ENCODE results near the gene TCAP. TPM values are rescaled to one million over a fixed set of nuclear protein-coding genes. Genes with fewer than 3 reads are reported as not detected.

TCAP gene
- total and polyA plus RNA-seq, 2 experiments from 2014 or later = 79.1 to 105 TPM

- peaks cover 18% of the 10 kb centered on the region for H3K4me1 ChIP-seq (ENCODE audit: low read depth)
- no peaks in the 10 kb centered on the region for H3K27me3 ChIP-seq
- TF ChIP-seq, protein P1, sequence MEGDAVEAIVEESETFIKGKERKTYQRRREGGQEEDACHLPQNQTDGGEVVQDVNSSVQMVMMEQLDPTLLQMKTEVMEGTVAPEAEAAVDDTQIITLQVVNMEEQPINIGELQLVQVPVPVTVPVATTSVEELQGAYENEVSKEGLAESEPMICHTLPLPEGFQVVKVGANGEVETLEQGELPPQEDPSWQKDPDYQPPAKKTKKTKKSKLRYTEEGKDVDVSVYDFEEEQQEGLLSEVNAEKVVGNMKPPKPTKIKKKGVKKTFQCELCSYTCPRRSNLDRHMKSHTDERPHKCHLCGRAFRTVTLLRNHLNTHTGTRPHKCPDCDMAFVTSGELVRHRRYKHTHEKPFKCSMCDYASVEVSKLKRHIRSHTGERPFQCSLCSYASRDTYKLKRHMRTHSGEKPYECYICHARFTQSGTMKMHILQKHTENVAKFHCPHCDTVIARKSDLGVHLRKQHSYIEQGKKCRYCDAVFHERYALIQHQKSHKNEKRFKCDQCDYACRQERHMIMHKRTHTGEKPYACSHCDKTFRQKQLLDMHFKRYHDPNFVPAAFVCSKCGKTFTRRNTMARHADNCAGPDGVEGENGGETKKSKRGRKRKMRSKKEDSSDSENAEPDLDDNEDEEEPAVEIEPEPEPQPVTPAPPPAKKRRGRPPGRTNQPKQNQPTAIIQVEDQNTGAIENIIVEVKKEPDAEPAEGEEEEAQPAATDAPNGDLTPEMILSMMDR (IDR thresholded peaks at IDR 0.05; ENCODE audit: low read depth, low read length) = no peak
- no peak for DNase-seq (ENCODE audit: low read depth in 1 of 2, low spot score in 1 of 2)
- H3K36me3 ChIP-seq = peaks cover 11% of the 10 kb centered on the region
- no peak overlapping the region for H3K4me3 ChIP-seq
- no peak overlapping the region for H3K27ac ChIP-seq
- H3K9me3 ChIP-seq (ENCODE audit: low read depth) = no peaks in the 10 kb centered on the region
These were observed 5.2 kb upstream of the TCAP start for GRCh38 chr17:39660011-39660360.

DNA sequence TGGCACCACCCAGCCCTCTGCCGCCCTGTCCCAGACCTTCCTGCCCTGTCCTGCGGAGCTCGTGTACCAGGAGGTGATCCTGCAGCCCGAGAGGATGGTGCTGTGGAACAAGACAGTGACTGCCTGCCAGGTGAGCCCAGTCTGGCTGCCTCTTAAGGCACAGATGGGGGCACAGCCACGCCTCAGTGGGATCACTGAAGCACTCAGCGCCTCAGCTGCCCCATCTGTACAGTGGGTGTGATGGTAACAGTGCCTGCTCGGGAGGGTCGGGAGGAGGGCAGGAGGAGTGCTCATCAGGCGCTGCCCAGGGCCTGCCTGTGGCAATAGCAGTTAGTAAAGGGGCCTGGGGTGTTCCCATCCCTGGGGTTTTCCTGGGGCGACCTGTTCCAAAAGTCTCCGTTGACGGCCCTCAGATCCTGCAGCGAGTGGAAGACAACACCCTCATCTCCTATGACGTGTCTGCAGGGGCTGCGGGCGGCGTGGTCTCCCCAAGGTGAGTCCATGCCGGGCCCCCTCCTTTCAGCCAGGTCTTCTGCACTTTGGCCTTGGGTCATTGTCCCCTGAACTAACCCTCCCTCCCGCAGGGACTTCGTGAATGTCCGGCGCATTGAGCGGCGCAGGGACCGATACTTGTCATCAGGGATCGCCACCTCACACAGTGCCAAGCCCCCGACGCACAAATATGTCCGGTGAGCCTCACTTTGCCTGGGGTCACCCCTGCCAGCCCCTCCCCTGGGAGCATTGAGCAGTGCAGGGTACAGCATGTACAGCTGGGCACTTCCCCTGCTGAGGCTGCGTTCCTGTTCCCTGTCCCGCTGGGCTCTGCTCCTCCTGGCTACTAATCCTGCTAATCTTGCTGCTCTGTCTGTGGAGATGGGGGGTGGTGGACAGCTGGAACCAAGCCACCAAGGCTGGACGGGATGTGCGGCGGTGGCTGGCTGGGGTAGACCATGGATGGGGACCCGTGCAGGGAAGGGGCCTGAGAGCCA lies 4.5 kb upstream of the TCAP start:
- TF ChIP-seq, protein P1 (IDR thresholded peaks at IDR 0.05; ENCODE audit: low read depth, low read length) = no peak
- no peak overlapping the region for H3K4me3 ChIP-seq
- no peaks in the 10 kb centered on the region for H3K27me3 ChIP-seq
- H3K9me3 ChIP-seq (ENCODE audit: low read depth) = no peaks in the 10 kb centered on the region
- peaks cover 25% of the 10 kb centered on the region for H3K4me1 ChIP-seq (ENCODE audit: low read depth)
- no peak overlapping the region for H3K27ac ChIP-seq
- DNase-seq (ENCODE audit: low read depth in 1 of 2, low spot score in 1 of 2) = no peak
- H3K36me3 ChIP-seq = peaks cover 11% of the 10 kb centered on the region

DNA sequence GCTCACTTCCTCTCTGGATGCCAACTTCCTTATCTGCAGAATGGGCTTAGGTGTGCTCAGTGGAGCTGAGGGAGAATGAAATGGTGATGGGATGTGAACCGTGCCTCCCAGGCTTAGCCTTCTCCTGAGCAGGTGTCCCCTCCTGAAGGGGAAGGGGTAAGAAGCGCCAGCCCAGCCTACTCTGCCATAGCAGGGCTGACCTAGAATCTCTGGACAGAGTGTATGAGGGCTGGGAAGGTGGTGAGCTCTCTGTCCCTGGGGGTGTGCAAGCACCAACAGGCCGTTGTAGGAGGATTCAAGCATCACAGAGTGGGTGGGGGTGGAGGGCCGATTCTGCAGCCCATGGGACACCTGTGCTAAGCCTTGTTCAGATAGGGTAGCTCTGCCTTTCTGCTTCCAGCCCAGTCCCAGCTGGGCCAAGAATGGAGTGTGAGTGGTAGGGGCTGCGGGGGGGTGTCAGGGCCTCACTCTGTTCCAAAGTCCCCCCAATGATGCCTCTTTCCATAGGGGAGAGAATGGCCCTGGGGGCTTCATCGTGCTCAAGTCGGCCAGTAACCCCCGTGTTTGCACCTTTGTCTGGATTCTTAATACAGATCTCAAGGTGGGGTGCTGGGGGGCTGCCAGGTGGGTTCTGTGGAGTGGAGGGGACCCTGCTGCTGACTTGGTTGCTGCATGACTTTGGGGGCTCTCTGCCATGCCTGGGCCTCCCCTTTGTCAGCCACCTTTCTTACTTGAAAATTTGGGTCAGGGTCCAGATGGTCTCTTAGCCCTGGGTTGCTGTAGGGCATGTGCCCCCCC lies 3.2 kb upstream of the TCAP start:
- DNase-seq (ENCODE audit: low read depth in 1 of 2, low spot score in 1 of 2) = no peak
- no peak overlapping the region for H3K27ac ChIP-seq

DNA sequence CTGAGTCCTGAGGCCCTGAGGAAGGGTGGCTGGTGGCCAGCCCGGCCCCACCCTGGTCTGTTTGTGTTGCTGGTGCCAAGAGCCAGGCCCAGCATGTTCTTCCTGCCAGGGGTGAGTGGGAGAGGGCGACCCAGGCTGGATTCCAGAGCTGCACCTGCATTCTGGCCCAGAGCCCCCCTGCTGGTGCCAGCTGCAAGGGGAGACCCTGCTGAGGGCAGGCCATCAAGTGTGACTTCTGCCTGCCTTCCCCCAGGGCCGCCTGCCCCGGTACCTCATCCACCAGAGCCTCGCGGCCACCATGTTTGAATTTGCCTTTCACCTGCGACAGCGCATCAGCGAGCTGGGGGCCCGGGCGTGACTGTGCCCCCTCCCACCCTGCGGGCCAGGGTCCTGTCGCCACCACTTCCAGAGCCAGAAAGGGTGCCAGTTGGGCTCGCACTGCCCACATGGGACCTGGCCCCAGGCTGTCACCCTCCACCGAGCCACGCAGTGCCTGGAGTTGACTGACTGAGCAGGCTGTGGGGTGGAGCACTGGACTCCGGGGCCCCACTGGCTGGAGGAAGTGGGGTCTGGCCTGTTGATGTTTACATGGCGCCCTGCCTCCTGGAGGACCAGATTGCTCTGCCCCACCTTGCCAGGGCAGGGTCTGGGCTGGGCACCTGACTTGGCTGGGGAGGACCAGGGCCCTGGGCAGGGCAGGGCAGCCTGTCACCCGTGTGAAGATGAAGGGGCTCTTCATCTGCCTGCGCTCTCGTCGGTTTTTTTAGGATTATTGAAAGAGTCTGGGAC lies 2.4 kb upstream of the TCAP start:
- no peaks in the 10 kb centered on the region for H3K27me3 ChIP-seq
- no peak for DNase-seq (ENCODE audit: low read depth in 1 of 2, low spot score in 1 of 2)
- H3K4me1 ChIP-seq (ENCODE audit: low read depth) = peaks cover 42% of the 10 kb centered on the region
- peaks cover 11% of the 10 kb centered on the region for H3K36me3 ChIP-seq
- no peak overlapping the region for H3K27ac ChIP-seq
- no peak overlapping the region for H3K4me3 ChIP-seq
- TF ChIP-seq, protein P1 (IDR thresholded peaks at IDR 0.05; ENCODE audit: low read depth, low read length) = no peak
- no peaks in the 10 kb centered on the region for H3K9me3 ChIP-seq (ENCODE audit: low read depth)

More for the DNA sequence above, 3.2 kb upstream of the TCAP start:
- peaks cover 38% of the 10 kb centered on the region for H3K4me1 ChIP-seq (ENCODE audit: low read depth)
- no peak overlapping the region for H3K4me3 ChIP-seq
- peaks cover 11% of the 10 kb centered on the region for H3K36me3 ChIP-seq
- H3K9me3 ChIP-seq (ENCODE audit: low read depth) = no peaks in the 10 kb centered on the region
- no peaks in the 10 kb centered on the region for H3K27me3 ChIP-seq
- TF ChIP-seq, protein P1 (IDR thresholded peaks at IDR 0.05; ENCODE audit: low read depth, low read length) = no peak

- Histone ChIP-seq H3K9me3 (ENCODE audit: low read depth) (no peaks in the 10 kb centered on the region), H3K36me3 (peaks cover 11% of the 10 kb centered on the region), H3K4me3 (no peak overlapping the region), H3K4me1 (ENCODE audit: low read depth) (peaks cover 42% of the 10 kb centered on the region), H3K27ac (no peak overlapping the region), H3K27me3 (no peaks in the 10 kb centered on the region)
- no peak for DNase-seq (ENCODE audit: low read depth in 1 of 2, low spot score in 1 of 2)
- TF ChIP-seq, protein P1 (IDR thresholded peaks at IDR 0.05; ENCODE audit: low read depth, low read length) = no peak
These were observed 1.8 kb upstream of the TCAP start for GRCh38 chr17:39663340-39663687.
